HG03103 (cell line): Measurements from ENCODE around the gene LMCD1.

Source experiments
- ATAC-seq: cut with Tn5 transposase; IDR thresholded peaks from one replicate; pipeline ENCODE4 v1.9.1; 2021; ENCODE audit warnings: low read depth; ENCODE audit not compliant: unreplicated experiment

LMCD1 gene

GRCh38 chr3:8482960-8483665, 18.5 kb upstream of the LMCD1 start:
- no peak for ATAC-seq

GRCh38 chr3:8484409-8485140, 17.0 kb upstream of the LMCD1 start:
- ATAC-seq, result no peak

DNA sequence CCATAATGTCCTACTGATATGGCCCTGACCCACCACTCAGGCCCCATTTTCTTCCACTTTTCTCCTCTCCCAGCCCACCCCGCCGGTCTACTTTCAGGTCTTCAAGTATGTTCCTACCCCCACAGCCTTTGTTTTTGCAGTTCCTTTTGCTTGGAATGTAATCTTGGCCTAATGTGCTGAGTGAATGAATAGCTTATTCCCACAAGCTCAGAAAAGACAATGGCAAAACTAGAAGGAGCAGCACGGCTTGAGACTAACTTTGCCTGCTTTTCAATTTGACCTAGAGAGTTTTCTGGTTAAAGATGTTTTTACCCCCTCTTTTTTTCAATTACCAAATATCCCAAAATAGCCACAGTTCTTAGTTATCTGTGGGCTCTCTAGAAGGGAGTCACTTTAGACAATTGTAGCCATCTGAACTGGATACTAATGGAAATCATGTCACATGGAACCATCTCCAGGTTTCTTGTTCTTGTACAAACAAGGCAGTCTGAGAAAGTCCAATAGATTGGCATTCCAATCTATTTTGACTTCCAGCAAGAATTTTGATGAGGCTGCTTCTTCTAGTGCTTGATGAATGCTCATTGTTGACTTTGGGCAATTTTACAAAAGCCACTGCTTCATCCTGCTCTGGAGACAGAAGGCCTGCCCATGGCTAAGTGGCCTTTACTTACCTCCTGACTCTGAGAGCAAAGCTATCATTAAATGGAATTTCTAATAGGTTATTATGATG, 16.3 kb upstream of the LMCD1 start:
- no peak for ATAC-seq

DNA sequence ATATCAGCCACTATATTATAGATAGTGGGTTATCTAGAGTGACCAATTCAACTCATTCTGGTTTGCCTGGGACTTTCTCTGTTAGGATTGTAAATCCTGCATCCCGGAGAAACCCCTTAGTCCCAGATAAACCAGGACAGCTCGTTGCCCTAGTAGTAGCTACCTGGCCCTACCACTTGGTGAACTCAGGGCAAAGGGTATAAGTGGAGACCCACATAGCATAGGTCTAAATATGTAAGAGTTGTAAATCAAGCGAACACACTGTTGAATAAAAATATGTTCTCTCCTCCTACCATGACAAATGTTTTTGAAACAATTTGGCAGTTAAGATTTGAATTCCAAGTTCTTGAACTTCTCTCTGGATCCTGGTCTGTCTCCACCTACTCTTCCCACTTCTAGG, 15.7 kb upstream of the LMCD1 start:
- no peak for ATAC-seq

DNA sequence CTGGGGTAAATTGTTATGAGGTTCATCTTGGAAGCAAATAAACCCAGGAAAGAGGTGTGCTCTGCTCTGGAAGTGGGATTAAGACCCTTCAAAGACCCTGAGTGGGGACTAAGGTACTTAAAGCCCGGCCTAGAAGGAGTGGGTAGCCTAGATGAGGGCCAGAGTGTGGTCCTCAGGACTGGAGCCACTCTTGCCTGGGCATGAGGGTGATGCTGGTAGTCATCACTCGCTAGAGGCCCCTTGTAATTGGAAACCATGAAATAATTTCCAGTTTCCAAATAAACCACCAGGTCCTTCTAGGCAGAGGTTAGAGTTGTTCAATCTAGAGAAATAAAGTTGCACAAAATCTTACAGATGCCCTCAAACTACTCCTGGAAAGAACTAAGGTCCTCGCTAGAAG, 15.2 kb upstream of the LMCD1 start:
- no peak for ATAC-seq

GRCh38 chr3:8486936-8487335, 14.7 kb upstream of the LMCD1 start:
- no peak for ATAC-seq

GRCh38 chr3:8488411-8488810, 13.2 kb upstream of the LMCD1 start:
- no peak for ATAC-seq

- no peak for ATAC-seq
Observed at GRCh38 chr3:8488877-8489276, 12.7 kb upstream of the LMCD1 start.

DNA sequence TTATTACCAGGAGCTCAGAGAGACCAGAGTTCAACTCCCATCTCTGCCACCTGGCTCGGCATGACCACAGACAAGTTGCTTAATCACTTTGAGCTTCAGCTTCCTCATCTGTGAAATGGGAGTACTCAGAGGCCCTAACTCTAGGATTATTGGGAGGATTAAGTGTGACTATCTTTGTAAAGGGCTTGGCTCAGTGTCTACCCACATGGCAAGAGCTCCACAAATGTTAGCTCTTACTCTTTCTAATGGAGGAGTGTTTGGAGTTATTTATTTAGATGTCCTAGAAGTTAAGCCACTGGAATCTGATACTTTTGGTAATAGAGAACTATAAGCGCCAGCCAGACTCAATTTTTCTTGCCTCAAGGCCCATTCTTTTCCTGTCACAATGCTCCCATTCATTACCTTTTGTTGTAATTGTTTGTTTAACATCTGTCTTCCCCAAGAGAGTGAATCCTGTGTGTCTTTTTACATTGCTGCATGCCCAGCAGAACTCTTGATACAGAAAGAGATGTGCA, 12.3 kb upstream of the LMCD1 start:
- no peak for ATAC-seq

- ATAC-seq, result no peak
Observed at GRCh38 chr3:8490079-8490552, 11.5 kb upstream of the LMCD1 start.

GRCh38 chr3:8491271-8492144, 10.1 kb upstream of the LMCD1 start:
- ATAC-seq, result no peak

DNA sequence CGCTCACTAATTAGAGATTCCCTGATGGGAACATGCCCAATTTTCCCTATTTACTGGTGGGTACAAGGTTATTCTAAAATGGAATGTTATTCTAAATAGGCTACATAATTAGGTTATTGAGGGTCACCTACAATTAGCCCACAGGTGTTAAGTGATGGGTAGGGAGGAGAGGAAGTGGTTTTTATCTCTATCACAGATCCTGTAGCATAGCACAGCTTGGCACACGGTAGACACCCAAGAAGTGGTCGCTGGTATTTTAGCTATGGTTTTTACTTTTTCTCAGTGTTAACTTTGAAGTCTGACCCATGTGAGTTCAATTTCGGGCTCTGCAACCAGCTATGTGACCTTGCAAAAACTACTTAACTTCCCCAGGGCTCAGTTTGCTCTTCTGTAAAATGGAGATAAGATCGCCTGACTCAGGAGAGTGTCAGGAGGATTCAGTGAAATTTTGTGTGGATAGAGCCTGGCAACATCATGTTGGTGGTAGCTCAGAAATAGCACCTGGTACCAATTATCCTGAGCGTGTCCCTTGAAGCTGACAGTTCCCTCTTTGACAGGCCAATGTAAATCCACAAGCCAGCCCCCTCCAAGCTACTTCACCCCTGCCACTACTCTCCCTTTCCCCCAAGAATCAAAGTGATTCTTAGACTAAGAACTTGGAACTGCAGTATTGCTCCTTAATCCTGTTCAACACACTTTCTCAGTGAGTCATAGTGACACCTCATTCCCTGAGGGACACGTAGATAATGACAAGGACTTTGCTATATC, 8.7 kb upstream of the LMCD1 start:
- ATAC-seq, result no peak

DNA sequence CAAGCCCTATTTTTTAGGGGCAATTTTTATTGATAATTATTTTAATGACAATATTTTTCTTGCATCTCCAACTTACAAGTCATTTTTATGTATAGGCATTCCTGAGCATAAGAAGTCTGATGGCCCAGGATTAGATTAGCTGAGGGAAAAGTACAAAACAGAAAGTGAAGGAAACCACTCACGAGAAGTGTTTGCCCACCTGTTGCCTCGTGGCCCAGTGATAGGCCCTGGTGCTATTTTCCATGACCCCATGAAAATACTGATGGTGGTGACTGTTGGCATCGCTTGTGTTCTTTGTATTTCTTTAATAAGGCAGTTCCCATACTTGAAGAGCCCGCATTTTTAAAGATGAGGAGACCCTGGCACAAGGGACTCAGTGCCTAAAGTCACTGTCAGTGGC, 7.9 kb upstream of the LMCD1 start:
- ATAC-seq, result no peak

GRCh38 chr3:8494327-8494726, 7.3 kb upstream of the LMCD1 start:
- ATAC-seq, result no peak

DNA sequence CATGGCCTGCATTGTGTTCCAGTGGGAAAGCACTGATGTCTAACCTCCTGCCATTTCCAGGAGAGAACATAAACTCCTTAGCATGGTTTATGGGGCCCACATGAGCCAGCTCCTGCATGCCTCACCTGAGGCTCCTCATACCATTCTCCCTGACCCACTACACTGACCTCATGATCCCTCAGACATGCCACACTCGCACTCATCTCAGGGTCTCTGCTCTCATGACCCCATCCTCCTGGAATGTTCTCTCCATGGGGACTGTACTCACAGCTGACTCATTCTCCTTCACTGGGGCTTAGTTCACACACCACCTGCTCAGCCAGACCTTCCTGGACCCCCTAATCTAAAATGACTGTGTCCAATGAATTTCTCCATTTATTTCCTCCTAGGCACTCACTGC, 4.0 kb upstream of the LMCD1 start:
- ATAC-seq, result no peak

- ATAC-seq, result no peak
Observed at GRCh38 chr3:8499181-8499611, 2.4 kb upstream of the LMCD1 start.

DNA sequence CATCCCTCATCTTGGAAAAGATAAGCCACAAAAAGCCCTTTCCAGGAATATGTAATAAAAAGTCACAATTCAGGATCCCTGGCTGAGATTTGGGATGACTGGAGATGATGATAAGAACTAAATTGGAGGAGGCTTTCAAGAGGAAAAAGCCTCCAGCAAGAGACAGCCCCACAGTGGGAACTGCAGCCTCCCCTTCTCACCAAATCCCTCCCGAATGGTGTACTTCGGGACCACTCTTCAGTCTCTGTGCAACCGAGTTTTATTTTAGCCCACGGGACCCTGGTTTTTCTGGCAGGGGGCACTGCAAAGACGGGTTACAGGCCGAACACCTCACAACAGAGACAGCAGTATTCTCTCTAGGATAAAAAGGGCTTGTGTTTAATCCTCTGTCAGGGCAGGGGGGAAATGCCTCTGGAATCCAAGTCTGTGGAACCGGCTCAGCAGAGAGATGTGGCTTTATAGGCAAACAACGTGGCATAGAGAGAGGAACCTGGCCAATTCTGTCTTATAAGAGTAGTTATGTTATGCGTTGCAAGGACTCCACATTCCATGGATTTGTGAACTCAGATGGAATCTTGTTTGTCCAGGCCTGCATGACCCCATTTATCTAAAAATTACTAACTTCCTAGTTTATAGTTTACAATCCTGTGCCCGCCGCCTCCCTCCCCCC, 1.2 kb upstream of the LMCD1 start:
- no peak for ATAC-seq

- ATAC-seq, result no peak
Observed at GRCh38 chr3:8500989-8501370, 643 bp upstream of the LMCD1 start.

DNA sequence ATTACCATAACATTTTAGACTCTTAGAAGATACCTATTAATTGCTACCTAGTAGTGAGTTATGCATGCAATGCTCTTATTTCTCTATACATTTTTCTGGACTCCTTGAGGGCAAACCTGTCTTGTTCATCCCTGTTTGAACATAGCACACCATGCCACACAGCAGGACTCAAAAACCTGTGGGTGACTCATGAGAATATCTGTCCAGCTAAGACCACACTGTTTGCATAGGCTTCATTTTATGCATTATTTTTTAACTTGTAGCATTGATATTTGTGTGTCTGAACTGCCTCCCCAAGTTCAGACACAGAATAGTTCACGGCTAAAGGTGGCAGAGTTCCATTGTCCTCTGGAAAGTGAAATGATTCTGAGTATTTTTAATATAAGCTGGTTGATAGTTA, 1.8 kb downstream of the LMCD1 start:
- ATAC-seq, result no peak
